KOPT-K1 (cell line): Measurements from ENCODE around the gene EIF6.
A peak's percentile ranks its signal among the peaks of the same experiment; 100 is the strongest.

Experiments
- H3K27ac ChIP-seq: fragments of 200-600 bp; sonication (generic); 2 replicates; pipeline ENCODE4 v1.5.1; 2016; ENCODE audit warnings: antibody characterized with exemption, mild to moderate bottlenecking, low read depth, low read length; ENCODE audit not compliant: poor library complexity, severe bottlenecking
- H3K36me3 ChIP-seq: fragments of 200-600 bp; sonication (generic); 2 replicates; pipeline ENCODE4 v1.5.1; 2017; ENCODE audit warnings: antibody characterized with exemption, mild to moderate bottlenecking, low read length, moderate library complexity; ENCODE audit not compliant: insufficient read depth
- H3K9me3 ChIP-seq: fragments of 200-600 bp; sonication (generic); 2 replicates; pipeline ENCODE4 v1.5.1; 2017; ENCODE audit warnings: antibody characterized with exemption, low read length, mild to moderate bottlenecking; ENCODE audit not compliant: insufficient read depth, poor library complexity, severe bottlenecking

EIF6 gene

GRCh38 chr20:35284267-35284991 lies at the start of gene EIF6:
TSS of gene EIF6 (minus strand) at chr20:35284772. CDS start at chr20:35284487, 285 bp downstream.
- Histone ChIP-seq H3K27ac (peak within 1 kb of the TSS; percentile 66), H3K36me3 (peaks cover 33% of the 10 kb centered on the region), H3K9me3 (no peaks in the 10 kb centered on the region)

DNA sequence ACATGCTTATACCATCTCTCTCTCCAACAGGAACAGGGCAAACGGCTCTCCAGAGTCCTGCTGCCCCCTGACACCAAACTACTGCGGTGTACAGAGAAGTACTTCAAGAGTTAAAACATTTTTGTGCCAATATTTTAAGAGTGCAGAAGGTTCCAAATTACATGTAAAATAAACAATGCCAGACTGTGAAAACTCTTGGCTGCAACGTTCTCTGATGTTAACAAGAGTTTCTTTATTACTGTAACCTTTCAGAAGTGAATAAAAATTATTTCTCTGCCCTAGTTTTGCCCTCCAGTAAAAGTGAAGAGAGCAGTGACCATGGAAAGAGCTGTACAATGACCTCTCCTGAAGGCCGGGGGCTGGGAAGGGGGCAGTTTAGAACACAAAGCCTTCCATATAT lies 49.0 kb upstream of the EIF6 start:
- Histone ChIP-seq H3K27ac (no peak overlapping the region), H3K9me3 (no peaks in the 10 kb centered on the region), H3K36me3 (peaks cover 24% of the 10 kb centered on the region; the same call in 1 of the 2 replicates)

DNA sequence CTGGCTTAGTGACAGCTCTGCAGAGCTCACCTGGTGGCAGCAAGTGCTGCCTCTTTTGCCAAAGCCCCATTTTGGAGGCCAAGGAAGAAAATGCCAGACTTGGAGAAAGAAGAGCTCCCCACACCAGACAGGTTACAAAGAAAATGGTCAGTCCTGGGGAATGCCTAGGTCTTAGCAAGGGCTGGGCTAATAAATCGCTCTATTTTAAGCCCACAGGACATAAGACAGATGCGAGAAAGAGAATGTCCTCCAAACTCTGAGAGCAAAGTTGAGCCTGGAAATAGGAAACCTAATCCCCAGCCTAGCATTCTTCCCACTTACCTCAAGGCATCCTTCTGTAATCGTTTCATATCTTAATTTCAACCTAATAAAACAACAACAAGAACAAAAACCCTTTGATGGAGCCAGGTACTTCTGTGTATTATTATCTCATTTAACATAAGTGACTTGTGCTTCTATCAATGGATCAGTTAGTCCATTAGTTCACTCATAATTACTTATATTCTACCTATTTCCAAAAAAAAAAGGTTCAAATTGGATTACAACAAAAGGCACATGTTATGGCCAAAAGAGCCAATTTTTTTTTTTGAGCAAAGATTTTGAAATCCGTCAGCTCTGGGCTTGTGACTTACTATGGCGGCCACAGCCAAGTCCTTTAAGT lies 48.1 kb upstream of the EIF6 start:
- H3K36me3 ChIP-seq = peaks cover 27% of the 10 kb centered on the region; the same call in 1 of the 2 replicates
- H3K27ac ChIP-seq = no peak overlapping the region
- H3K9me3 ChIP-seq = no peaks in the 10 kb centered on the region

DNA sequence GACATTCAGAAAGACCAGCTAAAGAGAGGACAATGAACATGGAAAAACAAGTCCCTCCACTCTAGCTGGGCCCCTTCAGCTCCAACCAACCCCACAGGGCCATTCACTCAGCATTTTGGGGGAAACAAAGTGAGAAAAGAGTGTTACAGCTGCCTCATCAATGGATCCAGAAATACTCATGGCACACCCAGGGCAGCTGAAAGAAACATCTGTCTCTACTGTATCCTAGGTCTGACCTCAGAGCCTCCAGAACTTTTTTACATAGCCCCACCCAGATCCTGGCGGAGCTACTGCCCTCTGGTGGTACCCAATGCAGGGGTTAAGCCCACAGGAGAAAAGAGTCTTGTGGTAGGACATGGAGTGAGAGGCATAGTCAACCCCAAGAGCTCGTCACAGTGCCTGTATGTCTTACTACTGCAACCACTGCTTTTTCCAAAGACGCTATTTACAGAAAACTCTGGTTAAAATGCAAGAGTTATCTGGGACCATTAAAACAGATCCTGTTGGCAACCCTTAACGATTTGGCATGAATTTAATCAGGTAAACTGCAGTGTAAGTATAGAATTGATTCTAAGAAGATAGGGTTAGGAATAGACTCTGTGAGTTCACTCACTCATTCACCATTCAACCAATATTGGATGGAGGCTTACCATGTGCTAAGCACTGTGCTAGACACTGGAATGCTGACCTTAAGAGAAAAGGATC lies 45.0 kb upstream of the EIF6 start:
- peaks cover 28% of the 10 kb centered on the region; the same call in 1 of the 2 replicates for H3K36me3 ChIP-seq
- H3K27ac ChIP-seq = no peak overlapping the region
- H3K9me3 ChIP-seq = no peaks in the 10 kb centered on the region

- Histone ChIP-seq H3K27ac (no peak overlapping the region), H3K36me3 (peaks cover 28% of the 10 kb centered on the region; the same call in 1 of the 2 replicates), H3K9me3 (no peaks in the 10 kb centered on the region)
Measured at GRCh38 chr20:35328689-35329088, 44.1 kb upstream of the EIF6 start.

DNA sequence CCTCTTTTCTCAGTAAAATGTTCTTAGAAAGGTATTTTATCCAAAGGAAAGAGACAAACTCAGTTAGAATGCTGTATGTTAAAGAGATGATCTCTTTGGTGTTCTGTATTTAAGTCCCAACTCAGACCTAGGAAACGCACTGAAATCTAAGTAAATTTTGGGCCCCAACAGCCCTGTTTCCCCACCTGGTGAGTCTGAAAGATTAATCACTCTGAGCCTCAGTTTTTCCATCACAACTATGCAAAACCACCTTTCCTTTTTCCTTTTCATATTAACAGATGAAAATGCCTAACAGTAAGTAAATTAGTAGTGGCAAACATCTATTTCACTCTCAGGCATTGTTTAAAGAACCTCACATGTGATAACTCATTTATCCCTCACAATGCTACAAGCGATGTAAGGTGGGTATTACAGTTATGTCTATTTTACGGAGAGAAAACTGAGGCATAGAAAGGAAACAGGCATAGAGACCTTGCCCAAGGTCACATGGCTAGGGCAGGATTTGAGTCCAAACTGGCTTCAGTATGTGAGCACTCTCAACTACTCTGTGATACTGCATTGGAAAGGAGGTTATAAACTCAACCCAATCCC lies 43.6 kb upstream of the EIF6 start:
- Histone ChIP-seq H3K36me3 (peaks cover 28% of the 10 kb centered on the region; the same call in 1 of the 2 replicates), H3K9me3 (no peaks in the 10 kb centered on the region), H3K27ac (no peak overlapping the region)

DNA sequence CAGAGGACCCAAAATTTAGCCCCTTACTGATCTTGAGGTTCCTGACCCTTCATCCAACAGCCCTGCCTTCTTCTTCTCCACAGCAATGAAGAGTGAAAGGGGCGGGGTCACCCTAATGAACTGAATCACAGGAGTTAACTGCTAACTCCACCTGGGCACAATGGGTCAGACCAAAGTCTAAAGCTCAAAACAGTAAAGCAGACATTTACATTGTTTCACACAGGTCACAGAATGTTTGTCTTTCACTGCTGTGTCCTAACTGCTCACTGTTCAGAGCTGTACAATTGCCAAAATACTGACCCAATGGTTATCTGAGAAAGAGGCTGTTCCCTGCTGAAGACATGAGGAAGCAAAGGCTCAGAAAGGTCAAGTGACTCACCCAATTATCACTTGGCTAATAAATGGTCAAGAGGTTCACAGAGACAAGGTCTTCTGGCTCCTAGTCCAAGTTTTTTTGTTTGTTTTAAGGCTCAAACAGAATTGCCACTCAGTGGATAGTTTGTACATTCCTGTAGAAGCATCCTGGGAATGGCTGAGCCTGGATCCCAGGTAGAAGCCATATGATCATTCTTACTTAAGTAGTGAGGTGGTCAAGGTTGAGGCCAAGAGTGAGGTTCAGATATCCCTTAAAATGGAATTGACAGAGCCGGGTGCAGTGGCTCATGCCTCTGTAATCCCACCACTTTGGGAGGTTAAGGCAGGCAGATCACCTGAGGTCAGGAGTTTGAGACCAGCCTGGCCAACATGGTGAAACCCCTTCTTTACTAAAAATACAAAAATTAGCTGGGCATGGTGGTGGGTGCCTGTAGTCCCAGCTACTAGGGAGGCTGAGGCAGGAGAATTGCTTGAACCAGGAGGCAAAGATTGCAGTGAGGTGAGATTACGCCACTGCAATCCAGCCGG lies 42.8 kb upstream of the EIF6 start:
- Histone ChIP-seq H3K9me3 (no peaks in the 10 kb centered on the region), H3K36me3 (peaks cover 28% of the 10 kb centered on the region; the same call in 1 of the 2 replicates), H3K27ac (no peak overlapping the region)

- Histone ChIP-seq H3K27ac (no peak overlapping the region), H3K36me3 (peaks cover 25% of the 10 kb centered on the region; the same call in 1 of the 2 replicates), H3K9me3 (no peaks in the 10 kb centered on the region)
Measured at GRCh38 chr20:35326740-35327073, 42.1 kb upstream of the EIF6 start.

- Histone ChIP-seq H3K27ac (no peak overlapping the region), H3K9me3 (no peaks in the 10 kb centered on the region), H3K36me3 (peaks cover 26% of the 10 kb centered on the region; the same call in 1 of the 2 replicates)
Measured at GRCh38 chr20:35326021-35326739, 41.6 kb upstream of the EIF6 start.

DNA sequence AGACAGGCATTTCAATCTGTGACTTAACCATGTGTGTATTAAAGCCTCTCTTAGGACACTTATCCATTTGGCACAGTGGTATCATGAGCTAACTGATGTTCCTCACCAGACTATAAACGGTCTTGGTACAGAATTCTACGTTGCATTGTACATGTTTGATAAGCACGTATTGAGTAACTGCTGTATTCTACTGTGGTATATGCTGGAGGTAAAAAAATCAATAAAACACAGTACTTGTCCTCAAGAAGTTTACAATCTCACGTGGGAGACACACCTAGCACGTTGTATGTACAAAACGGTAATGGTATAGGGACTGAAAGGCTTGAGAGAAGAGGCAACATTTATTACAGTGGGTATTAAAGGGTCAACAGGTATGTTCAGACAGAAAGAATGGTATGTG lies 40.8 kb upstream of the EIF6 start:
- Histone ChIP-seq H3K27ac (no peak overlapping the region), H3K9me3 (no peaks in the 10 kb centered on the region), H3K36me3 (peaks cover 24% of the 10 kb centered on the region; the same call in 1 of the 2 replicates)

DNA sequence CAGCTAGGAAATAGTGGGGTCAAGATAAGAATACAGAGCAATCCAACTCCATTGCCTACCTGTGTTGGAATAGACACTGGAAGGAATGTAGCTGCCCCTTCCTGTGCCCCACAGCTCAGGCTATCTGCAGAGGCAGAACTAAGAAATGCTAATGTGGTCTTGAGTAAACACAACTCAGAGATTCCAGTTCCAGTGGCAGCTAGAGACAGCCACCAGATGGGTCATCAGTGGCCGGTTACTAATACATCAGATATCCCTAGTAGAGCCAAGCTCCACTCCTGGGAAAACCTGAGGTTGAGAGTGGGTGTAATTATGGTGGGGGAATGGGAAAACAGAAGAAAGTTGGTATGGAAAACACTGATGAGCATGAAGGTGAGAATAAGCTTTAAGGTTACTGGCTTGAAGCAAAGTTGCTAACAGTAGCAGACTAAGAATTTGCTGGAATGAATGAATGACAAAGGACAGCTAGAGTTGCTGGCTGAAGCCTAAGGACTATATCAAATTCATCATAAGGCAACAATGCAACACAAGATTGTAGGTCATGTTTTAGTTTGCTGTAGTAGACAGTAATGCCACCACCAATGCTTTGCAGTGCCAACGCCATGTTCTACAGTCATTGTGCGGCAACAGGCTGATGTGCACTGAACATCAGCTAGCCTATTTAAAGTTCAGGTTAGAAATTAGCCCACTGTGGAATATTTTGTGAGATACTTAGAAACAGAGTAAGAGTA lies 36.0 kb upstream of the EIF6 start:
- Histone ChIP-seq H3K9me3 (no peaks in the 10 kb centered on the region), H3K36me3 (peaks cover 12% of the 10 kb centered on the region; the same call in 1 of the 2 replicates), H3K27ac (no peak overlapping the region)

GRCh38 chr20:35319871-35320197 lies 35.3 kb upstream of the EIF6 start:
- Histone ChIP-seq H3K36me3 (peaks cover 12% of the 10 kb centered on the region; the same call in 1 of the 2 replicates), H3K27ac (no peak overlapping the region), H3K9me3 (no peaks in the 10 kb centered on the region)

- no peak overlapping the region for H3K27ac ChIP-seq
Measured at GRCh38 chr20:35319192-35319870, 34.8 kb upstream of the EIF6 start.

More at GRCh38 chr20:35319192-35319870, 34.8 kb upstream of the EIF6 start:
- Histone ChIP-seq H3K36me3 (peaks cover 14% of the 10 kb centered on the region), H3K9me3 (no peaks in the 10 kb centered on the region)
